Keratinocyte (primary cell): ENCODE measurements around the gene CTIF. TPM values are rescaled to one million over a fixed set of nuclear protein-coding genes. Genes with fewer than 3 reads are reported as not detected.

Source experiments
- DNase-seq: peaks from one replicate; pipeline ENCODE4 v3.0.0-alpha.2; 2011; ENCODE audit warnings: low read depth, missing footprints, low spot score
- FAIRE-seq: peaks from 2 replicates; lab custom pipeline; 2011; peaks lifted over from hg19 to GRCh38; lab: Jason Lieb, UNC
- H2AFZ ChIP-seq: 2 replicates; pipeline ENCODE4 v1.6.0; 2012; ENCODE audit warnings: low read length, control low read depth, inconsistent platforms; ENCODE audit not compliant: control insufficient read depth
- H3K27ac ChIP-seq: 2 replicates; pipeline ENCODE4 v1.5.1; 2011; ENCODE audit warnings: low read length; ENCODE audit not compliant: control insufficient read depth, insufficient read depth
- H3K27me3 ChIP-seq: 3 replicates; pipeline ENCODE4 v1.6.0; 2011; ENCODE audit warnings: low read length; ENCODE audit not compliant: control insufficient read depth, insufficient read depth; ENCODE audit errors: extremely low read depth
- H3K36me3 ChIP-seq, 2 experiments: 2 replicates in 1 of 2; 3 replicates in 1 of 2; pipeline ENCODE4 v1.5.1; 2011; ENCODE audit warnings: low read length in 2 of 2, mild to moderate bottlenecking in 1 of 2; ENCODE audit not compliant: control insufficient read depth in 2 of 2, insufficient read depth in 2 of 2; ENCODE audit errors: extremely low read depth in 1 of 2
- H3K4me1 ChIP-seq: 3 replicates; pipeline ENCODE4 v1.5.1; 2011; ENCODE audit warnings: low read length; ENCODE audit not compliant: control insufficient read depth, insufficient read depth; ENCODE audit errors: extremely low read depth
- H3K4me2 ChIP-seq: 3 replicates; pipeline ENCODE4 v1.6.0; 2011; ENCODE audit warnings: low read depth, low read length; ENCODE audit not compliant: control insufficient read depth, insufficient read depth; ENCODE audit errors: extremely low read depth
- H3K4me3 ChIP-seq, 3 experiments: fragments of 200-600 bp in 1 of 3; sonication (generic) in 1 of 3; 2 replicates in 2 of 3; 3 replicates in 1 of 3; pipeline ENCODE4 v1.5.1; 2011 to 2016; ENCODE audit warnings: low read length in 3 of 3, mild to moderate bottlenecking in 3 of 3, control low read depth in 2 of 3, inconsistent platforms in 1 of 3, low read depth in 1 of 3, mixed read lengths in 1 of 3, mixed run types in 1 of 3, moderate library complexity in 1 of 3; ENCODE audit not compliant: control insufficient read depth in 2 of 3, insufficient read depth in 2 of 3; ENCODE audit errors: extremely low read depth in 1 of 3
- H3K79me2 ChIP-seq: 2 replicates; pipeline ENCODE4 v1.6.0; 2012; ENCODE audit warnings: low read length; ENCODE audit not compliant: control insufficient read depth, insufficient read depth
- H3K9ac ChIP-seq: 3 replicates; pipeline ENCODE4 v1.6.0; 2011; ENCODE audit warnings: low read length; ENCODE audit not compliant: control insufficient read depth, insufficient read depth; ENCODE audit errors: extremely low read depth
- H3K9me1 ChIP-seq: 3 replicates; pipeline ENCODE4 v1.6.0; 2011; ENCODE audit warnings: low read length; ENCODE audit not compliant: control insufficient read depth, insufficient read depth; ENCODE audit errors: extremely low read depth
- H3K9me3 ChIP-seq: 2 replicates; pipeline ENCODE4 v1.5.1; 2012; ENCODE audit warnings: low read depth, low read length; ENCODE audit not compliant: control insufficient read depth
- H4K20me1 ChIP-seq: 3 replicates; pipeline ENCODE4 v1.6.0; 2011; ENCODE audit warnings: low read length; ENCODE audit not compliant: control insufficient read depth, insufficient read depth; ENCODE audit errors: extremely low read depth
- EZH2 ChIP-seq: IDR thresholded peaks from one replicate; pipeline ENCODE4 v1.6.1; 2012; ENCODE audit warnings: inconsistent platforms, mild to moderate bottlenecking, low read length, moderate library complexity
- dilution Hi-C: fragments of 300-500 bp; cut with MboI; formaldehyde crosslinking; loops from one replicate; pipeline ENCODE4 v1.7.0; 2020; ENCODE audit warnings: low sequenced_read_pairs; ENCODE audit not compliant: extremely low pct_ligation_motif_present
- polyA plus RNA-seq, 5 experiments: library from polyadenylated mRNA; depleted of rRNA in 3 of 5; stranded (reverse) in 3 of 5; stranded (forward) in 1 of 5; unstranded in 1 of 5; fragments of >200 nt; gene quantifications; 1 replicate in 1 of 5; 2 replicates in 3 of 5; 3 replicates in 1 of 5; pipeline versions ENCODE4 v1.2.1 to v1.2.3, GENCODE V29; 2011 to 2012; ENCODE audit warnings: missing spikeins in 2 of 5, low read depth in 1 of 5, low replicate concordance in 1 of 5
- TF ChIP-seq, protein P1 (sequence below), 3 experiments: IDR thresholded peaks in 1 of 3; conservative IDR thresholded peaks in 1 of 3; optimal IDR thresholded peaks in 1 of 3; 2 replicates in 2 of 3; 3 replicates in 1 of 3; pipeline versions ENCODE3 to v1.5.1; 2011; ENCODE audit warnings: low read length in 3 of 3, mild to moderate bottlenecking in 3 of 3, moderate library complexity in 2 of 3, control low read depth in 1 of 3, inconsistent platforms in 1 of 3; ENCODE audit not compliant: insufficient read depth in 2 of 3; ENCODE audit errors: extremely low read depth in 1 of 3

Gene CTIF
- polyA plus RNA-seq, 1 donor (not counting 4 experiments of a cell fraction or from before 2014, with no cell fraction given), result 15.0 TPM

GRCh38 chr18:48621240-48621639 is 82.4 kb downstream of the CTIF start:
- dilution Hi-C loops, result no loop called here
- H3K9ac ChIP-seq, result no peak overlapping the region
- no peak overlapping the region for H3K4me2 ChIP-seq
- H3K9me3 ChIP-seq, result no peaks in the 10 kb centered on the region
- DNase-seq (no peak), FAIRE-seq (no peak)
- no peaks in the 10 kb centered on the region for H3K27me3 ChIP-seq
- H3K36me3 ChIP-seq, result peaks cover 0 to 6% of the 10 kb centered on the region in 2 experiments
- no peaks in the 10 kb centered on the region for H3K79me2 ChIP-seq
- no peaks in the 10 kb centered on the region for H3K9me1 ChIP-seq
- TF ChIP-seq EZH2, result no peak
- TF ChIP-seq, protein P1, sequence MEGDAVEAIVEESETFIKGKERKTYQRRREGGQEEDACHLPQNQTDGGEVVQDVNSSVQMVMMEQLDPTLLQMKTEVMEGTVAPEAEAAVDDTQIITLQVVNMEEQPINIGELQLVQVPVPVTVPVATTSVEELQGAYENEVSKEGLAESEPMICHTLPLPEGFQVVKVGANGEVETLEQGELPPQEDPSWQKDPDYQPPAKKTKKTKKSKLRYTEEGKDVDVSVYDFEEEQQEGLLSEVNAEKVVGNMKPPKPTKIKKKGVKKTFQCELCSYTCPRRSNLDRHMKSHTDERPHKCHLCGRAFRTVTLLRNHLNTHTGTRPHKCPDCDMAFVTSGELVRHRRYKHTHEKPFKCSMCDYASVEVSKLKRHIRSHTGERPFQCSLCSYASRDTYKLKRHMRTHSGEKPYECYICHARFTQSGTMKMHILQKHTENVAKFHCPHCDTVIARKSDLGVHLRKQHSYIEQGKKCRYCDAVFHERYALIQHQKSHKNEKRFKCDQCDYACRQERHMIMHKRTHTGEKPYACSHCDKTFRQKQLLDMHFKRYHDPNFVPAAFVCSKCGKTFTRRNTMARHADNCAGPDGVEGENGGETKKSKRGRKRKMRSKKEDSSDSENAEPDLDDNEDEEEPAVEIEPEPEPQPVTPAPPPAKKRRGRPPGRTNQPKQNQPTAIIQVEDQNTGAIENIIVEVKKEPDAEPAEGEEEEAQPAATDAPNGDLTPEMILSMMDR (optimal IDR thresholded peaks at IDR 0.05 in 1 of 3, IDR thresholded peaks at IDR 0.05 in 1 of 3, conservative IDR thresholded peaks at IDR 0.05 in 1 of 3; ENCODE audit: extremely low read depth in 1 of 3, insufficient read depth in 2 of 3, low read length in 3 of 3), result no peak
- no peak overlapping the region for H2AFZ ChIP-seq
- H3K4me1 ChIP-seq, result peaks cover 33% of the 10 kb centered on the region
- peaks cover 8% of the 10 kb centered on the region for H4K20me1 ChIP-seq
- H3K4me3 ChIP-seq, result no peak overlapping the region
- H3K27ac ChIP-seq, result no peak overlapping the region

- no peak for DNase-seq
- Histone ChIP-seq H4K20me1 (peaks cover 3% of the 10 kb centered on the region), H3K27me3 (no peaks in the 10 kb centered on the region), H3K79me2 (no peaks in the 10 kb centered on the region), H3K36me3 (peaks cover 0 to 6% of the 10 kb centered on the region in 2 experiments), H3K9me1 (no peaks in the 10 kb centered on the region), H2AFZ (no peak overlapping the region), H3K9ac (no peak overlapping the region), H3K27ac (no peak overlapping the region), H3K9me3 (no peaks in the 10 kb centered on the region), H3K4me2 (no peak overlapping the region), H3K4me1 (peaks cover 26% of the 10 kb centered on the region), H3K4me3 (no peak overlapping the region)
- no peak for FAIRE-seq
- dilution Hi-C loops, result no loop called here
- TF ChIP-seq, protein P1 (optimal IDR thresholded peaks at IDR 0.05 in 1 of 3, IDR thresholded peaks at IDR 0.05 in 1 of 3, conservative IDR thresholded peaks at IDR 0.05 in 1 of 3; ENCODE audit: extremely low read depth in 1 of 3, insufficient read depth in 2 of 3, low read length in 3 of 3), result no peak
- no peak for TF ChIP-seq EZH2
These were observed 83.2 kb downstream of the CTIF start for GRCh38 chr18:48621815-48622555.
